Muscle of back (tissue), 13 donors: ENCODE results near the gene TNS2. TPM values are rescaled to one million over a fixed set of nuclear protein-coding genes. Genes with fewer than 3 reads are reported as not detected.
"Not testable (repeated sequence)": the region's sequence is repeated elsewhere in the genome, so short reads cannot be mapped to it uniquely, and the experiment has no call there.

Experiments
- DNase-seq, 3 donors: peaks; one replicate each; pipeline versions ENCODE4 v3.0.0 to v3.0.0-alpha.2; 2013
- long read RNA-seq, 9 donors: transcript quantifications; one replicate each; lab custom pipeline, GENCODE V29; 2026
- polyA plus RNA-seq, 10 donors: library from polyadenylated mRNA; unstranded; fragments of 120-200 nt; gene quantifications; one replicate each; pipeline ENCODE4 v1.2.1, GENCODE V29; 2013; ENCODE audit not compliant: insufficient read length in 10 of 10

The TNS2 gene
- polyA plus RNA-seq: 100 to 1,000 TPM in 3 of 10 donors, 10 to 100 TPM in 7; 60.2 to 137 (median 84.2) TPM
- long read RNA-seq, donor 1, full-length matches to known transcripts: 2 of 2 reads
- long read RNA-seq, donor 1, partial matches to known transcripts: 0 of 2 reads
- long read RNA-seq, donor 1, other reads (novel, unspliced or antisense): 0 of 2 reads
- long read RNA-seq, donor 2: 0 reads
- long read RNA-seq, donor 3: 0 reads
- long read RNA-seq, donor 4: 0 reads
- long read RNA-seq, donor 5, partial matches to known transcripts: 17 of 18 reads
- long read RNA-seq, donor 5, other reads (novel, unspliced or antisense): 0 of 18 reads
- long read RNA-seq, donor 6, partial matches to known transcripts: 0 of 2 reads
- long read RNA-seq, donor 6, other reads (novel, unspliced or antisense): 0 of 2 reads
- long read RNA-seq, donor 7, full-length matches to known transcripts: 7 of 7 reads
- long read RNA-seq, donor 7, partial matches to known transcripts: 0 of 7 reads
- long read RNA-seq, donor 7, other reads (novel, unspliced or antisense): 0 of 7 reads
- long read RNA-seq, donor 8: 0 reads
- long read RNA-seq, donor 9, partial matches to known transcripts: 6 of 7 reads
- long read RNA-seq, donor 9, other reads (novel, unspliced or antisense): 0 of 7 reads

- DNase-seq: peak; percentile 59 to 84 (median 69)
These were observed at the start of gene TNS2 for GRCh38 chr12:53049571-53050318. TNS2 (plus strand) TSS chr12:53050065; CDS start chr12:53050186, 121 bp downstream.

GRCh38 chr12:53004178-53004577 lies 45.7 kb upstream of the TNS2 start:
- no peak for DNase-seq

- DNase-seq: no peak
These were observed 45.3 kb upstream of the TNS2 start for GRCh38 chr12:53004582-53004981.

GRCh38 chr12:53005215-53005985 lies 44.5 kb upstream of the TNS2 start:
- peak in 1 of 3 donors; percentile 22 for DNase-seq

- peak; percentile 100 for DNase-seq
These were observed 43.7 kb upstream of the TNS2 start, which contains the start of gene EIF4B for GRCh38 chr12:53005986-53006809. EIF4B (plus strand) TSS chr12:53006456; CDS start chr12:53006484, 28 bp downstream.

GRCh38 chr12:53006810-53007309 lies 43.0 kb upstream of the TNS2 start:
- peak; percentile 58 to 83 (median 66) for DNase-seq

GRCh38 chr12:53007343-53007742 lies 42.5 kb upstream of the TNS2 start:
- no peak for DNase-seq

- DNase-seq: not testable (repeated sequence)
These were observed 41.1 kb upstream of the TNS2 start for GRCh38 chr12:53008760-53009159.

GRCh38 chr12:53010955-53011354 lies 38.9 kb upstream of the TNS2 start:
- DNase-seq: no peak

- DNase-seq: no peak
These were observed 38.0 kb upstream of the TNS2 start for GRCh38 chr12:53011889-53012288.

- no peak for DNase-seq
These were observed 36.9 kb upstream of the TNS2 start for GRCh38 chr12:53012928-53013327.

- no peak for DNase-seq
These were observed 35.2 kb upstream of the TNS2 start for GRCh38 chr12:53014709-53015108.

GRCh38 chr12:53025250-53025649 lies 24.6 kb upstream of the TNS2 start:
- no peak for DNase-seq

- DNase-seq: not testable (repeated sequence)
These were observed 22.9 kb upstream of the TNS2 start for GRCh38 chr12:53027014-53027413.

GRCh38 chr12:53031616-53032015 lies 18.2 kb upstream of the TNS2 start:
- no peak for DNase-seq

GRCh38 chr12:53033832-53034231 lies 16.0 kb upstream of the TNS2 start:
- not testable (repeated sequence) for DNase-seq

- DNase-seq: no peak
These were observed 15.4 kb upstream of the TNS2 start for GRCh38 chr12:53034459-53034858.

- no peak for DNase-seq
These were observed 13.1 kb upstream of the TNS2 start for GRCh38 chr12:53036802-53037201.

GRCh38 chr12:53039851-53040250 lies 10.0 kb upstream of the TNS2 start:
- DNase-seq: no peak
